ENCODE results near the gene UBE3C.

DNA sequence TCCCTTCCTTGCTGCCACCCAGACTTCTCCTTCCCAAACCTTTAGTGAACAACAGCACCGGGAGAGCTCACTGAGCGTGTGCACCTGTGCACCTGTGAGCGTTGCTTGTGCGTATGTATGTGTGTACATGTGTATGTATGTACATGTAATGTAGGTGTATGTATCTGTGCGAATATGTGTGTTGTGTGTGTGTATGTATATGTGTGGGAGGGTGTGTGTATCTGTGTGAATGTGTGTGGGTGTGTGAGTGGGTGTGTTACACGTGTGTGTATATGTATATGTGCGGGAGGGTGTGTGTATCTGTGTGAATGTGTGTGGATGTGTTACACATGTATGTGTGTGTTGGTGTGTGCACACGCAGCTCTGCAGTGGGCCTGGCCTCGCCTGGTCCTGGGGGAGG is 153.5 kb downstream of the UBE3C start:
- TF ChIP-seq, protein P1, sequence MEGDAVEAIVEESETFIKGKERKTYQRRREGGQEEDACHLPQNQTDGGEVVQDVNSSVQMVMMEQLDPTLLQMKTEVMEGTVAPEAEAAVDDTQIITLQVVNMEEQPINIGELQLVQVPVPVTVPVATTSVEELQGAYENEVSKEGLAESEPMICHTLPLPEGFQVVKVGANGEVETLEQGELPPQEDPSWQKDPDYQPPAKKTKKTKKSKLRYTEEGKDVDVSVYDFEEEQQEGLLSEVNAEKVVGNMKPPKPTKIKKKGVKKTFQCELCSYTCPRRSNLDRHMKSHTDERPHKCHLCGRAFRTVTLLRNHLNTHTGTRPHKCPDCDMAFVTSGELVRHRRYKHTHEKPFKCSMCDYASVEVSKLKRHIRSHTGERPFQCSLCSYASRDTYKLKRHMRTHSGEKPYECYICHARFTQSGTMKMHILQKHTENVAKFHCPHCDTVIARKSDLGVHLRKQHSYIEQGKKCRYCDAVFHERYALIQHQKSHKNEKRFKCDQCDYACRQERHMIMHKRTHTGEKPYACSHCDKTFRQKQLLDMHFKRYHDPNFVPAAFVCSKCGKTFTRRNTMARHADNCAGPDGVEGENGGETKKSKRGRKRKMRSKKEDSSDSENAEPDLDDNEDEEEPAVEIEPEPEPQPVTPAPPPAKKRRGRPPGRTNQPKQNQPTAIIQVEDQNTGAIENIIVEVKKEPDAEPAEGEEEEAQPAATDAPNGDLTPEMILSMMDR (IDR thresholded peaks at IDR 0.05; ENCODE audit: low read depth, low read length) = no peak
- TF ChIP-seq EZH2phosphoT487 (IDR thresholded peaks at IDR 0.05; ENCODE audit: low read depth) = no peak
